MM.1S (cell line): Measurements from ENCODE around the gene TOE1.

ENCODE experiments used
- CTCF ChIP-seq: fragments of 300-600 bp; sonication (generic); IDR thresholded peaks from 2 replicates; pipeline ENCODE4 v1.5.1; 2016; ENCODE audit warnings: antibody characterized with exemption, low read length, mixed read lengths
- EZH2 ChIP-seq: fragments of 300-600 bp; sonication (generic); optimal IDR thresholded peaks from 2 replicates; pipeline ENCODE3; 2017; ENCODE audit warnings: low read depth, mild to moderate bottlenecking, antibody characterized with exemption, low read length, mixed read lengths
- EZH2phosphoT487 ChIP-seq: fragments of 300-600 bp; sonication (generic); IDR thresholded peaks from 2 replicates; pipeline ENCODE4 v1.6.1; 2018; ENCODE audit warnings: antibody characterized with exemption, low read length

GRCh38 chr1:45354838-45355237 is 14.9 kb downstream of the TOE1 start:
- TF ChIP-seq EZH2phosphoT487: no peak
- TF ChIP-seq CTCF: no peak
- TF ChIP-seq EZH2: no peak
